Measurements from ENCODE around the gene MTO1.
"Not testable (repeated sequence)": the region's sequence is repeated elsewhere in the genome, so short reads cannot be mapped to it uniquely, and the experiment has no call there.

MTO1 gene, protein sequence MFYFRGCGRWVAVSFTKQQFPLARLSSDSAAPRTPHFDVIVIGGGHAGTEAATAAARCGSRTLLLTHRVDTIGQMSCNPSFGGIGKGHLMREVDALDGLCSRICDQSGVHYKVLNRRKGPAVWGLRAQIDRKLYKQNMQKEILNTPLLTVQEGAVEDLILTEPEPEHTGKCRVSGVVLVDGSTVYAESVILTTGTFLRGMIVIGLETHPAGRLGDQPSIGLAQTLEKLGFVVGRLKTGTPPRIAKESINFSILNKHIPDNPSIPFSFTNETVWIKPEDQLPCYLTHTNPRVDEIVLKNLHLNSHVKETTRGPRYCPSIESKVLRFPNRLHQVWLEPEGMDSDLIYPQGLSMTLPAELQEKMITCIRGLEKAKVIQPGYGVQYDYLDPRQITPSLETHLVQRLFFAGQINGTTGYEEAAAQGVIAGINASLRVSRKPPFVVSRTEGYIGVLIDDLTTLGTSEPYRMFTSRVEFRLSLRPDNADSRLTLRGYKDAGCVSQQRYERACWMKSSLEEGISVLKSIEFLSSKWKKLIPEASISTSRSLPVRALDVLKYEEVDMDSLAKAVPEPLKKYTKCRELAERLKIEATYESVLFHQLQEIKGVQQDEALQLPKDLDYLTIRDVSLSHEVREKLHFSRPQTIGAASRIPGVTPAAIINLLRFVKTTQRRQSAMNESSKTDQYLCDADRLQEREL

DNA sequence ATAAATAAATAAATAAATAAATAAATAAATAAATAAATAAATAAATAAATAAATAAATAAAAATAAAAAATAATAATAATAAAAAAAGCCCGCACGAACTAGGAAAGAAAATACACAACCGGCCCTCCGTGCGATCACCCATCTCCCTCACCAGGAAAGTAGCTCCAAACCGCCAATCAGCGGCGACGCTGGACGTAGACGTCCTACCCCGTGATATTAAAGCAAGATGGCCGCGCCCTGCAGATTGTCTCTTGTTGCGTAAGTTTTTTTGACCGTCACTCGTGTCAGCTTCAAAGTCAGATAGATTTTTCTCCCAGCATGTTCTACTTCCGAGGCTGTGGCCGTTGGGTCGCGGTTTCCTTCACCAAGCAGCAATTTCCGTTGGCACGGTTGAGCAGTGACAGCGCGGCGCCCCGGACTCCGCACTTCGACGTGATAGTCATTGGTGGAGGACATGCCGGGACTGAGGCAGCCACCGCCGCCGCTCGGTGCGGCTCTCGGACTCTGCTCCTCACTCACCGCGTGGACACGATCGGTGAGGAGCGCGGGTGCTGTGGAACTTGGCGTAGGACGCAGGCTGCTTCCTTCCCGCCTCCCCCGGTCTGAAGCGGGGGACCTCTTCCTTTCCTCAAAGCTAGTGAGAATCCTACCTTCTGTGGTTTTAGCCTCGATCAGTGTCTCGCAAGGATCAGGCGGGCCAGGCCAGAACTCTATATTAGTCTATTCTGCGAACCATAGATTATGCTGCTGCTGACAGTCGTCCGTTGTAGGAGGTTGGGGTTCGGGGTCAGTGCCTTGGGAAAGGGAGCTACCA lies at the start of gene MTO1:
TSS of gene MTO1 (plus strand) at position 201 of the 814 bp plus-strand sequence. CDS start at position 319, 118 bp downstream.
- DNase-seq: peak; percentile 89

DNA sequence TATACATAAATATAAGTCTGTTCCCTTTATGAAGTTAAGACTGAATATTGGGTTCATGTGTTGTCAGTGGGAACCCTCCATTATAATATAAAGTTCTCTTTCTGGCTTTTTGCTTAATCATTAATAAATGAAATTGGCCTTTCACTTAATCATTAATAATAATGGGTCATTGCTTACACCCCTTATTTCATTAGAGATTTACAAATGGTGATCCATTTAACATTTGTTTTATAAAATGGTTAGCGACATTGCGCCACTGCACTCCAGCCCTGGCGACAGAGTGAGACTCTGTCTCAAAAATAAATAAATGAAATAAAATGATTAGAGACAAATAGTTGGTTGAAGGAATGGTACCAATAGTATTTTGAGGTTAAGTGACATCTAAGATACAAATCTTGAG lies 48.4 kb upstream of the MTO1 start:
- DNase-seq: no peak

DNA sequence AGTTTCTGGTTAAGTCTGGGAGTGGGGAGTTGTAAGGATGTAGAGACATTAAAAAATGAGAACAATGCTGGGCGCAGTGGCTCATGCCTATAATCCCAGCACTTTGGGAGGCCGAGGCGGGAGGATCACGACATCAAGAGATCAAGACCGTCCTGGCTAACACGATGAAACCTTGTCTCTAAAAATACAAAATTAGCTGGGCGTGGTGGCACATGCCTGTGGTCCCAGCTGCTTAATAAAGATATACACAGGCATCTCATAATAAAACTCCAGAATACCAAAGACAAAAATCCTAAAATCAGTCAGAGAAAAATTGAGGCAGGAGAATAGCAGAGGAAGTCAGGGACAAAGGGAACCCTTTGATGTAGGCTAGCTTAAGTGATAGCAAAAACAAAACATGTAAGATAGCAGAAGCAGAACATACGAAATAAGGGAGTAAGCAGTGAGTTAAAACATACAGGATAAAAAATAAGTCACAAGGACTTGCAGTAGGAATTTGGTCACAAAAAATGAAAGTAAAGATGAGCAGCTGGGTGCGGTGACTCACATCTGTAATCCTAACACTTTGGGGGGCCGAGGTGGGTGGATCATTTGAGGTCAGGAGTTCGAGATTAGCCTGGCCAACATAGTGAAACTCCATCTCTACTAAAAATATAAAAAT lies 43.3 kb upstream of the MTO1 start:
- DNase-seq: no peak

DNA sequence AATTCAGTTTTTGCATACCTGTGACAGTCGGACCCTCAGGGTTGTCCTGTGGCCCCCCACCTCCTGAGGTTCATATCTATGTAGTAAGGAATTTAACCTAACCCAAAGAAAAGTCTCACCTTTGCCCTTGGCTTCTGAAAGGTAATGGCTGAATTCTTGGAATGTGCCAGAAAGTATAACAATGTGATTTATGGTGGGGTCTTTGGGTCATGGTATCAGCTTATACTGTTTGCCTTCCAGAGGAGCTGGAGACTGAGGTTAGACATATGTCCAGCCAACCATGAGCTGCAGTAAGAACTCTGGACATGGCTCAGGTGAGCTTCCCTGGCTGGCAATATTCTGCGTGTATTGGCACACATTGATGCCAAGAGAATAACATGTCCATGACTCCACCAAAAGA lies 40.0 kb upstream of the MTO1 start:
- DNase-seq: no peak

DNA sequence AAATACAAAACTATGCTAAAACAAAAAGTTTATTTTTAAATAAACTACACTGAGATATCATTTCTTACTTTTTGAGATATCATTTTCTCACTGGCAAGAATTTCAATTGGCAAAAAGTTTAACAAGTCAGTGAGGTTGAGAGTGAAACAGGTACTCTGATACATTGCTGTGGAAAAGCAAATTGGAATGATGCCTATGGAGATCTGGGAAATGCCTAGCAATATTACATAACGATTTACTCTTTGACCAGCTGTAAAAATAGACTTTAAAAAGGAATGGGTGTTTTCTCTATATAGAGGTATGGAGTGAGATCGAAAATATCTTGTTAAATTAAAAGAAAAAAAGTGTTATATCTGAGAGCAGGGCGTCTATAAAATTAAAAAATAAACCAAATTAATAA lies 26.3 kb upstream of the MTO1 start:
- DNase-seq: no peak

DNA sequence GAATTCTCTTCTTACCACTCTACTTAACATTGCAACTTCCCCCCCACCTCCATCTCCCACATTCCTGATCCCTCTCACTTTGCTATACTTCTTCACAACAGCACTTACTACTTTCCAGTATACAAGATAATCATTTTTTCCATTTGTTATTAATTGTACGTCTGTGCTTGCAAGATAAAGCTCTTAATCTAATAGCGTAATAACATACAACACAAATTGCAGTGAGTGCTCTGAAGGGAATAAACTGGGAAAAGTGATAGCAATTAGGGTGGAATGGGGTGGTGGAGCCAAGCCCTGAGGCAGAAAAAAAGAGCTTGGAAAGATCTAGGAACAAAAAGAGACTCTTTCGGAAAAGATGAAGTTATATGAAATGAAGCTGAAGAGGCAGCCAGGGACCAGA lies 18.0 kb upstream of the MTO1 start:
- no peak for DNase-seq

DNA sequence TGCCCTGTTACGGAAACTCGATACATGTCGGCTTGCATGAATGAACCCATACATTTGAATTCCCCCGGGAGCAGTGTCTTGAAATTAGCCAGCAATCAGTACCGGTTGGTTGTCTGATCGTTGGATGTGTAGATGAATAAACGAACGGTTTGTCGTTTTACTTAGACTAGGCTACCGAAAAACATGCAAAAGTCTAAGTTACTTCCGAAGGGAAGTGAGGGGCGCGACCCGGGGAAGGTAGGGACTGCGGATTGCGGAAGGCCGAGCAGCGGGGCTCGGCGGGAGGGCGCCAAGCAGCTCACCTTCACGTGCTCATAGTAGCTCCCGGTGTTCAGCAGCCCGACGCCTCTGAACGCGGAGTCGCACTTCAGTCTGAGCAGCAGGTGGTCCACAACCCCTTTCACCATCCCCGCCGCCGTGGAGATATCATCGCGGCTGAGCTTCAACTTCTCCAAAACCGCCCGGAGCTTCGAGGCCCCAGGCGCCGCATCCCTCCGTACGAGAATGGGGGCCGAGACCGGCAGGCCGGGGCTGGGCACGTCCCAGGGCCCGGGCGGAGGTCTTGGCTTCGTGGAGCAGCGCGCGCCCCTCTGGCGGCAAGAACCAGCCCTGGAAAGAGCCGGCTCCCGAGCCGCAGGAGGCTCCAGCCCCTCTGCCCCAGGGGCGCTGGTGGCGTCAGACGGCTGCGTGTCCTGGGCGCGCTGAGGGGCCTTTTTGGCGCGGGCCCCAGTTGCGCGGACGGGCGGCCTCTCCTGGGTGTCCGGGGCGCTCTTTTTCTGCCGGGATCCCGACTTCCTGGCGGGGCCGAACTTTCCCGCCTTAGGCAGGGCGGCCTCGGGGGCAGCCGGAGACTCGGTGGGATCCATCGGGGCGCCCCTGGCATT lies 10.1 kb upstream of the MTO1 start:
- DNase-seq: peak; percentile 44

DNA sequence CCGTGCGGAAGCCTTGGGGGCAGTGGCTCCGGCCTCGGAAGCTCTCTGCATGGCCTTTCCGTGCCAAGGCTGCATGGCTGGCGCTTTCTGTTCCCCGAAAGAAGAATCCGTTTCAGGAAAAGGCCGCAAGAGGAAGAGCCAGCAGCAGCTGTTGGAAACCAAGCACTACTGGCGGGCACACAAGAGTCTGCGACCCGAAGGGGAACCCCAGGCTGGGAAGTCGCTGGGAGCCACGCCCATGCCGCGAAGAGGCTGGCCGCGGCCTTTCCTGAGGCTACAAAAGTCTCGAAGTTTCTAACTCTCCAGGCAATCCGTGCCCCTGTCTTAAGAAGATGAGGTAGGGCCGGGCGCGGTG lies 9.5 kb upstream of the MTO1 start, which contains the start of gene CGAS:
TSS of gene CGAS (minus strand) at position 191 of the 355 bp plus-strand sequence. CDS start at position 75, 116 bp downstream.
- DNase-seq: peak; percentile 88

DNA sequence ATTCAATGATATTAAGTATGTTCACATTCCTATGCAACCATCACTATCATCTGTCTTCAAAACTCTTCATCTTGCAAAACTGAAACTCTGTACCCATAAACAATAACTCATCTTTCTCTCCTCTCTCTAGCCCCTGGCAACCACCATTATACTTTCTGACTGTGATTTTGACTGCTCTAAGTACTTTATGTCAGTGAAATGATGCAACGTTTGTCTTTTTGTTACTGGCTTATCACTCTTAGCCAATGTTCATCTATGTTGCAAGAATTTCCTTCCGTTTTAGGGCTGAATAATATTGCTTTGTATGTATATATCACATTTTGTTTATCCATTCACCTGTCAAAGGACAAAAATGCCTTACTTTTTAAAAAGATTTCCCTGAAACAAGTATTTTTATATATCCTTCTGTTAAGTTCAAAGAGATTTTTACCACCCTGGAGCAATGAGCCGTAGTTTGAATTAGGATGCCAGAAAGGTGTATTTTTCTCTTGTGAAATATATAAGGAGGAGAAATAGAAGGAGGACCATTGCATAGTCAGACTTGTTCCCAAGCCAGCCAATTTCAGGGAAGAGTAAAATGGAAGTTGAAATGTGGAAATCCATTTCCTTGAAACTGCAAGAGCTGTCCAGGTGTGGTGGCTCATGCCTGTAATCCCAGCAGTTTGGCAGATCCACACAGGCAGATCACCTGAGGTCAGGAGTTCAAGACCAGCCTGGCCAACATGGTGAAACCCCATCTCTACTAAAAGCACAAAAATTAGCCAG lies 5.5 kb upstream of the MTO1 start:
- no peak for DNase-seq

DNA sequence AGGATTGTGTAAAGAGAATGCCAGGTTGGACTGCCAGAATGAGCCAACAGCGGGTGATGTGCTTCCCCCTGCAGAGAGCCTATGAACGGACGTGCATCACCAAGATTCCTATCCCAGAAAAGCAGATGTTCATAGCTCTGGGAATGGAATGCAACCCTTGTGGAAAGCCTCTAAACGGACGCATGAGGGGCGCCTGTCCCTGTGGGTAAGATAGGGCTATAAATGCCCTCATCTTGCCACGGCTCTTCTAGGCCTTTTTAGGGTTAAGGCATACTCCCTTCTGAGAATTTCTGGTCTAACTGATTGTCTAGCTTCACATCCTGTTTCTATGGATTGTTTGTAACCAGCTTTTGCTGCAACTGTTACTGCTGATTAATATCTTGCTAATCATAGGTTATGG lies 2.1 kb upstream of the MTO1 start:
- DNase-seq: not testable (repeated sequence)

DNA sequence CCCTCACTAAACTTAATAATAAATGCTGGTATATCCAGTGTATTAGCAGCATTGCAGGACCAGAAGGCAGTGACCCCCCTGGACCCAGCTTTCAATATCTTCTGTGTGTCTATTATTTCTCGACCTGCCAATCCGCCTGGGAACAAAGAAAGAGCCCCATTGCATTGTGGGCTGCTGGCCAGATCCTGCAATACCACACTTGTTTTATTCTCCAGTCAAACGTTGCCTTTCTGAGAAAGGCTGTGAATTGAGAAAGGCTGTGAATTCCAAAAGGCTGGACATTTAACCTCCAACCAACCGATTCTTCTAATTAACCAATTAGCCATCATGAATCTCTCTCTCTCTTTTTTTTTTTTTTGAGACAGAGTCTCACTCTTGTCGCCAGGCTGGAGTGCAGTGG lies 1.5 kb upstream of the MTO1 start:
- no peak for DNase-seq

DNA sequence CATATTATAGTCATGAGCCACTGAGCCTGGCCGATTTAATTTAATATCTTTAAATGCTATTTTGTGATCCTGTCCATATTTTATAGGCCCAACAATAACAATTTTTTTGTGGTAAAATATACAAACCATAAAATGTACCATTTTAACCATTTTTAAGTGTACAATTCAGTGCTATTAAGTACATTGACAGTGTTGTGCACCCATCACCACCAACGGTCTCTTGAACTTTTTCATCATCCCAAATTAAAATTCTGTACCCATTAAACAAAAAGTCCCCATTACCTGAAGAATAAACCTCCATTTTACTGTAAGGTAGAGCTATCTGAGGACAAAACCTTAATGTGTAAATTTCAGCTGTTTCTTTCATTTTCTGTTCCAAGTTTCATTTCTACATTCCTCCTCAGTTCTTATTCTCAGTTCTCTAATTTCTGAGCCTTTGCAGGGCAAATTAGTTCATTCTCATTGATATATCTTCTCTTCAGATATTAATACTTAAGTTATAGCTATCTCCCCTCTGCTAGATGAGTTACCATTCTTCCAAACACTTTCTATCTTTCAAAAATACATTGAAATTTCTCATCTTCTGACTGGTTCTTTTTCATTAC lies 10.3 kb downstream of the MTO1 start:
- no peak for DNase-seq

DNA sequence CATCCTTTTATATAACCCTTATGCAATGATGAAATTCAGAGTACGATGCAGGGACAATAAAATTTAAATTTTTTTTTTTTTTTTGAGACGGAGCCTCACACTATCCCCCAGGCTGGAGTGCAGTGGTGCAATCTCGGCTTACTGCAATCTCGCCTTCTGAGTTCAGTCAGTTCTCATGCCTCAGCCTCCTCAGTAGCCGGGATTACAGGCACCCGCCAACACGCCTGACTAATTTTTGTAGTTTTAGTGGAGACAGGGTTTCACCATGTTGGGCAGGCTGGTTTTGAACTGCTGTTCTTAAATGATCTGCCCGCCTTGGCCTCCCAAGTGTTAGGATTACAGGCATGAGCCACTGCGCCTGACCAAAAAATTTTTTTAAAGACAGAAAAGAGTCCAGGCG lies 15.2 kb downstream of the MTO1 start:
- DNase-seq: no peak

DNA sequence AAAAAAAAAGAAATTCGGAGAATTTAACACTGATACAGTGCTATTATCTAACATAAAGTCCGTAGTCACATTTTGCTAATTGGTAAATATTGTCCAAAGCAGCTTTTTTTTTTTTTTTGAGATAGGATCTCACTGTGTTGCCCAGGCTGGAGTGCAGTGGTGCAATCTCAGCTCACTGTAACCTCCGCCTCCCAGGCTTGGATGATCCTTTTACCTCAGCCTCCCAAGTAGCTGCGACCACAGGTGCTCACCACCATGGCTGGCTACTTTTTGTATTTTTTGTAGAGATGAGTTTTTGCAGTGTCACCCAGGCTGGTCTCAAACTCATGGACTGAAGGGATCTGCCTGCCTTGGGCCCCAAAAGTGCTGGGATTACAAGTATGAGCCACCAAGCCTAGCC lies 15.9 kb downstream of the MTO1 start:
- DNase-seq: no peak

DNA sequence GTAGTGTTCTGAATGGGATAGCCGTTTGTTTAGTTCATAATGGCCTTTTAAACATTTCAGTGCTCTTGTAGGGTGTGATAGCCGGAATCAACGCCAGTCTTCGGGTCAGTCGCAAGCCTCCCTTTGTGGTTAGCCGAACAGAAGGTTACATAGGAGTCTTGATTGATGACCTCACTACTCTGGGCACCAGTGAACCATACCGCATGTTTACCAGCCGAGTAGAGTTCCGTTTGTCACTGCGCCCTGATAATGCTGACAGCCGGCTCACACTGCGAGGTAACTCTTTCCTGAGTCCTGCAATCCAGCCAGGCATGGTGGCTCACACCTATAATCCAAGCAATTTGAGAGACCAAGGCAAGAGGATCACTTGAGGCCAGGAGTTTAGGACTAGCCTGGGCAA lies 20.4 kb downstream of the MTO1 start:
- DNase-seq: no peak

DNA sequence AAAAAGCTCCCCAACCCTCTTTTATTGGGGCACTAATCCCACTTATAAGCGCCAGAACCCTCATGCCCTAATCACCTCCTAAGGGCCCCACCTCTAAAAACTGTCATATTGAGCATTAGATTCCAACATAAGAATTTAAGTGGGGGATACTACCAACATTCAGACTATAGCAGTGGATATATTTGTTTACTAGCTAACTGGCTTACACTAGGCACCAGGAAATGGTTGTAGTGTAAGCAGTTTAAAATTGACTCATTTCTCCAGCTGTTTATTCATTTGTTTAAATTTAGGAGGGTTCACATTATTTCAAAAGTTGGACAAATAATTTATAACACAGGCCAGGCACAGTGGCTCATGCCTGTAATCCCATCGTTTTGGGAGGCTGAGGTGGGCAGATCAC lies 22.9 kb downstream of the MTO1 start:
- no peak for DNase-seq

DNA sequence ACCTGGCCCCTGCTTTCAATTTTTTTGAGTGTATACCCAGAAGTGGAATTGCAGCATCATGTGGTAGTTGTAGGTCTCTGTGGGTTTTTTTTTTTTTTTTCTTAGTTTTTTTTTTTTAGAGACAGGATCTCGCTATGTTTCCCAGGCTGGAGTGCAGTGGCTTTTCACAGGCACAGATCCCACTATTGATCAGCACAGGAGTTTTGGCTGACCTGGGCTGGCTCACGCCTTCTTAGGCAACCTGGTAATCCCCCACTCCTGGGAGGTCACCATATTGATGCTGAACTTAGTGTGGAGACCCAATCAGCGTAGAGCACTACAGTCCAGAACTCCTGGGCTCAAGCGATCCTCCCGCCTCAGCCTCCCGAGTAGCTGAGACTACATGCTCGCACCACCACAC lies 25.9 kb downstream of the MTO1 start:
- DNase-seq: no peak

DNA sequence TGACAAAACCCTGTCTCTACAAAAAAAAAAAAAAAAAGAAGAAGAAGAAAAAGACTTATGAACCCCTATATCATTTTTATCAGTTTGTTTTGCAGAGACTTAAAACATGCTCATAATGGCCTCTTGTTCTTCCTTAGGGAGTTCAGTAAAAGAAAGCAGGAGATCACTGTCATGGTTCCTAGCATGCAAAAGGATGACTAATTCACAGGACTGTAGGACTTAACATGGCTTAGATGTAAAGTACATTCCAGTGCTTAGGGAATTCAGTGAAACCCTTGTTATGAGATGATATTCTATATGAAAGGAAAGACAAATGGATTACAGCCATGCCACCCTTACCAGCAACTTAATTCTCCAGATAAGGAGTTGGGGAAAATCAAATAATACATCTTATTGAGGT lies 29.8 kb downstream of the MTO1 start:
- no peak for DNase-seq

DNA sequence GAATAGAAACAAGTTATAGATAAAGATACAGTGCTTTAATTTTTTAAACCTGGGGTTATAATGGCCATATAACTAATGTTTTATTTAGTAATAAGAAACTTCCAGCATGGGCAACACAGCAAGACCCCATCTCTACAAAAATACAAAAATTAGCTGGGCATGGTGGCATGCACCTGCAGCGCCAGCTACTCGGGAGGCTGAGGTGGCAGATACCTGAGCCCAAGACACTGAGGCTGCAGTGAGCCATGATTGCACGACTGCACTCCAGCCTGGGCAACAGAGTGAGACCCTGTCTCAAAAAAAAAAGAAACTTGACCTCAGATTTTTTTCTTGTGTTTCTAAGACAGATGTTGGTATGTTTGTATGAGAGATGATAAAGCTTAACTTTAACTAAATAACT lies 36.4 kb downstream of the MTO1 start:
- DNase-seq: no peak

DNA sequence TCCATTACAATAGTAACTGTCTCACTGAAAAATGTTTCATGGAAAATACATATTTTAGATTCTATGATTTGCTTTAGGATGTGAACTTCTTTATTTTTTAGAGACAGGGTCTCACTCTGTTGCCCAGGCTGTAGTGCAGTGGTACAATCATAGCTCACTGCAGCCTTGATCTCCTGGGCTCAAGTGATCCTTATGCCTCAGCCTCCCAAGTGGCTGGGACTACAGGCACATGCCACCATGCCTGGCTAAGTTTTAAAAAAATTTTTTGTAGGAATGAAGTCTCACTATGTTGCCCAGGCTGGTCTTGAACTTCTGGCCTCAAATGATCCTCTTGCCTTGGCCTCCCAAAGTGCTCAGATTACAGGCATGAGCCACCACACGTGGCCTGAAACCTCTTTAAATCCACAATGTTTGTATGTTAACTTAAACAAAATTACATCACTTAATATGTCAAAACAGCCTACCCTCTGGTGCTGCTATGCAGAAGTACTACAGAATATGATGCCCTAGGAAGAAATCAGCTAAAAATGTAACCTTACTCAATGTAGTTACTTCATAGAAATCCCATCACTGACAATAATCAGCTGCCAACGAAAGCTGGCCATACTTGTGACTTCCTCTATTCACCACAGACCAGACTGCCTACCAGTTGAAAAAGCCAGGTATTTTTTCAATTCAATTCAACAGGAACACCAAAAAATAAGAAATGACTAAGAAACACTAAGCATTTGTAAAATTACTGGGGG lies 41.7 kb downstream of the MTO1 start:
- DNase-seq: no peak

Measured in CD4-positive, alpha-beta T cell treated with Interleukin-21 for 1 hour (primary cell).